HTERT RPE-1 (cell line): Measurements from ENCODE around the gene FNDC3B.

Experiments
- in situ Hi-C: fragments of 300-500 bp; cut with MboI; formaldehyde crosslinking; loops from 4 replicates; pipeline ENCODE4 v1.14.3; 2020; ENCODE audit warnings: low sequenced_read_pairs

FNDC3B gene

GRCh38 chr3:172111163-172111562 is 71.8 kb downstream of the FNDC3B start:
- in situ Hi-C loops: no loop called here

GRCh38 chr3:172112078-172112733 is 72.8 kb downstream of the FNDC3B start:
- in situ Hi-C loops: no loop called here

- in situ Hi-C loops: no loop called here
Observed at GRCh38 chr3:172112734-172113120, 73.3 kb downstream of the FNDC3B start.

DNA sequence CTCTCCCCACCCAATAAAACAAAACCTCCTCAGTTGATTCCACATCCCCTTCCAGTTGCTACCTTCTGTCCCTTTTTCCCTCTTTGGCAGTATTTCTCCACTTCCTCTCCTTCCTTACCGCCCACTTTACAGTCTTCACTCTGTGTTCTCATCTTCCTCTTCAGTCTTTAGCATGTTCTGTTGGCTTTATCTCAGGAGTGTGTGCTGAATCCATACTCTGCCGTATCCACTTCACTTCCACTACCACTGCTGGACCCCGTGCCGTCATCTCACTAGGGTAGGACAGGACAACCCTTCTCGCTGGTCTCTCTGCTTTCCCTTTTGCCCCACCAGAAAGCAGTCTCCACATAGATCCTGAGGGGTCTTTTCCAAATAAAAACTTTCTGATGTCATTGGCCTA is 74.3 kb downstream of the FNDC3B start:
- in situ Hi-C loops: no loop called here

DNA sequence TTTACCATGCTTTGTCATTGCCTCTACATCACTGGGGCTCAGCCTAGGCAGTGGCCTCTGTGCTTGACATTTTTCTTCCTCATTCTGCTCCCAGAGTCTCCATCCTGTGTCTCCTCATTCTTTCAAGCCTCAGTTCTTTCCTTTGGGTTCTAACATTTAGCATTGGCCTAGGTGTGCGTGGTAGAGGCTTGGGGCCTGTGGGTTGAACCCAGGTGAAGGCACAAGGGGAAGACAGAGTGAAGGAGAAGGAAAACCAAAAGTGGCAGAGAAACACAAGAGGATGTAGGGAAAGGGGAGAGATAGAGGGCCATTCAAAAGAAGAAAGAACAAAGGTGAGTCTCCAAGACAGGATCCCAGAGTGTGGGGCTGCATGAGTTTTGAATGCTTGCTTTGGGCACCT is 75.7 kb downstream of the FNDC3B start:
- in situ Hi-C loops: no loop called here

DNA sequence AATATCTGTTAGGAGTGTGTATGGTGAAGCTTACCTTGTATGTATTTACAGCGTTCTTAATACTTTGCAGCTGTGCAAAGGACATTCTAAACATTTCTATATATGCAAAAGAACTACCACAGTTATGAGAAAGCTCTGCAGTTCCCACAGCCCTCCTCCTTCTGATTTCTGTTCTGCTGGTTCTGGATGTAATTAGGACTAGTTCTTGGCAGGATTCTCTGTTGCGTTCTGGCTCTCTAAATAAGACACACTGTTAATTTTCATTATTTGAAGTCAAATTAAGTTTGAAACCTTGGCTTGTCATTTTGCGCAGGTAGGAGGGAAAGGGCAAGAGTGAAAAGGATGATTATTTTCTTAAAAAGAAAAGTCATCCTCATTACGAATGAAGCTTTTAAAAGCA is 76.4 kb downstream of the FNDC3B start:
- in situ Hi-C loops: no loop called here

DNA sequence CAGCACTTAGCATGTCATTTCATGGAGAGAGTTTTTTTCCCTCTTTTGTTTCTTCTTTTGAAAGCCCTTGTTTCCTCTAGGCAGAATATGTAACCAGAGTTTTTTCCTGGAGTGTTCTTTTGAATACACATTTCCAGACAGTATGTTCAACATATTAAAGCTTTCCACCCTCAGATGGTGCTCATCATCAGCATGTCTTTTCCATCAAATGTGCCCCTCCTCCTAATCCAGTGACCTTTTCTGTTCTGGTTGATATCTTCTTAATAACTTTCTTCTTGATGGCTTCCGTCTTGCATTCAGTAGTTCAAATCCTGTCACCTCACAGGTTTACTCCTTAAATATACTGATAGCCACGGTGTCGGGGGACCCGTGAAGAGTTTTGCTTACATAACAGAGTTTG is 78.6 kb downstream of the FNDC3B start:
- in situ Hi-C loops: no loop called here

- in situ Hi-C loops: no loop called here
Observed at GRCh38 chr3:172119266-172119969, 80.0 kb downstream of the FNDC3B start.

DNA sequence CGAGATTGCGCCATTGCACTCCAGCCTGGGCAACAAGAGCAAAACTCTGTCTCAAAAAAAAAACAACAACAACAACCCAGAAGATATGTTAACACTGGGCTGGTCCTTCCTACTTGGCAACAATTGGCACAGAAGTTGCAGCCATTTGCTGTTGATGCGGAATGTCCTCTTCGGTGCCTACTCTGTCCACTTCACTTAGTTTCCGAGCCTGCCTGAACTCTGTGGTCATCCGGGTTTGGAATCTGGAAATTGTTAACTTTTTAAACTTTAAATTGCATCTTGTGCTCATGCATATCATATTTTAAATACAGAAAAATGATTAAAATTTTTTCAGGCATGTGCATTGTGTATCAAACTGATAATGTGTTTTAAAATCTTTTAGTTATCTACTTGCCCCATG is 81.5 kb downstream of the FNDC3B start:
- in situ Hi-C loops: no loop called here

GRCh38 chr3:172121981-172122380 is 82.6 kb downstream of the FNDC3B start:
- in situ Hi-C loops: no loop called here

DNA sequence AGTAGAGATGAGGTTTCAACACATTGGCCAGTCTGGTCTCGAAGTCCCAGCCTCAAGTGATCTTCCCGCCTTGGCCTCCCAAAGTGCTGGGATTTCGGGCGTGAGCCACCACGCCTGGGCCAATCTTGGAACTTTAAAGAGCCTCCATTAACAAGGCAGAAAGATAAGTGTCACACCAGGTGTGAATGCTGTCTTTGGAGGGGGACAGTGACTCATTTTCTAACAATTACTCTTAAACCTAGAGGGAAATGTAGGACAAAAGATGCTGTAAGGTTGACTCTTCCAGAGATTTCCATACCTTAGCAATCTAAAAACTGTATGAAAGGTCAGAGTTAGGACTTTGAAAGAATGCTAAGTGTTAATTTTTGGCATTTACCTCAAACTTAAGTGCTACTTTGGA is 84.9 kb downstream of the FNDC3B start:
- in situ Hi-C loops: no loop called here

- in situ Hi-C loops: no loop called here
Observed at GRCh38 chr3:172125053-172125452, 85.7 kb downstream of the FNDC3B start.

DNA sequence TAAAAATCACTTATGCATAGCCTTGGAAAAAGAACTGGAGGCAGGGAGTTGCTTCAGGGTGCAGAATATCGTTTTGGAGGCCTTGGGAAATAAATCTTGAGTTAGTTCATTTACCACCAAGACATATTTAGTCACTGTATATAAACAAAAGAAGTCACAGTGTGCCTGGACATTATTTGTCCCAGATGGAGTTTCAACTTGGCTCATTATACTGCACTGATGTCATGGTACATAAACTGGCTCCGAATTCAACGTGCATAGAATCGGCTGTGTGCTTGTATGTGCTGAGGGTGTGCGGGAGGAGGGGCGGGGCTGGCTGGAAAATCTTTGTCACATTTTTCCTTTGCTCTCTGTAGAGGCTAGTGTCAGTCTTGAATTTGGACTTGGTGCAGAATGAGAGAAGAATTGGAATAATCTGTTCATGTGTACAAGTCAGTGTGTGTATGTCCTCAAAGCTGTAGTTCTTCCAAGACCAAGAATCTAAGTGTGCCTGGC is 86.6 kb downstream of the FNDC3B start:
- in situ Hi-C loops: no loop called here

DNA sequence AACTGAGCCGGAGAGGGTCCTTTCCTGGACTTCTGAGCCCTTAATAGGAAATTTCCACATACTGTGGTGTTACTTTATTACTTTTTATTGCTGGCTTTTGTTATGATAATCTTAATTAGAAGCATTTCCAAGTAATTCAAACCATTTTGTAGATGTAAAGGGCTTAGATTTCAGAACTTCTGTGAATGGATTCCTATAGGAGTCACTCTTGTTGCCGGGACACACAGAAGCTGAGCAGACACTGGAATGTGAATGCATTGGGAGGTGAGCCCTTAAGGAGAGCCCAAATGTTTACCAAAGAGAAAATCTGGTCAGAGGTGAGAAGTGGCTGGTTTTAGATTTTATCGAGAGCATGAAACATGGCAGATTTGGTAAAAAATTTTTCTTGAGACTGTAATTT is 87.4 kb downstream of the FNDC3B start:
- in situ Hi-C loops: no loop called here

- in situ Hi-C loops: no loop called here
Observed at GRCh38 chr3:172127141-172127540, 87.8 kb downstream of the FNDC3B start.

DNA sequence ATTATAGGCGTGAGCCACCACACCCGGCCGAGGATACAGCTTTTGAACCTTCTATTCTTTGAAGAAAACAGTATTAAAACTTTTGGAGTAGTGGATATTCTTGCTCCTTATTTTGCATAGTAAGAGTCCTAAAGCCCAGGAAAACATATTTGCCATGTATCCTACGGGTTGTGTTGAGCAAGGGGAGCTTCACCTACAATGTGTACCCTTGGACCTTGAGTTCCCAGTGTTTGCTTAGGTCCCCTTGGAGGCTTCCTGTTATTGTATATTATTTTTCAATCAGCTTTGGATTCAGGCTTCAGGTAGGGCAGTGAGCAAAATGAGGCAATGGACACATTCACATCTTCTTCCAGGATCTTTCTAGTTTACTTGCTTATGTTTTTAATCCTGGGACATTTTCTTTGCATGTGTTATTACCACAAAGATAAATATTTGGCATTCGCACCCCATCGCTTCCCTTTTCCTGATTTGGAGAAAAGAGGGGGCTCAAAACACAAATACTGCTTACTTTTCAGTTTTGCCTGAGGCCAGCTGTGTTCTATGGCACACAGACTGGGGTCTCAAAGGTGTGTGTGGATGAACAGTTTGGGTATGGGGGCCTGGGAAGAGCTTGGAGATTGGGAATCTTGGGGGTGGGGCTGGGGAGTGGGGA is 88.7 kb downstream of the FNDC3B start:
- in situ Hi-C loops: no loop called here

- in situ Hi-C loops: no loop called here
Observed at GRCh38 chr3:172128858-172129257, 89.5 kb downstream of the FNDC3B start.

DNA sequence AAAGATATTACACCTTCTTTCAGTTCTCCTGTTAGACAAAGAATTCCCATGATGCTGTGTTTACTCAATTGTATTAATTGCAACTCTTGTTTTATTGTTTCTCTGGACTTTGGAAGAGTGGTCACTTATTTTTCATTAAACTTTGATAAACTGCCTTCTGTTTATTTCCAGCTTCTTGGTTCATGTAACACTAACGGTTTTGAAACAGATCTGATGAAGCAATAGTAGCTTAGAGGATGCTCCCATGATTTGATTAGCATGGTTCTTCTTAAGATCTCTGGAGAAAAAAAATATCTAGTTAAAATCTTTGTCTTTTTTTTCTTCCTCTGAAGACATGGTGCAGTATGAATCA is 90.1 kb downstream of the FNDC3B start:
- in situ Hi-C loops: no loop called here

GRCh38 chr3:172129850-172130716 is 90.7 kb downstream of the FNDC3B start:
- in situ Hi-C loops: no loop called here

GRCh38 chr3:172130717-172131050 is 91.3 kb downstream of the FNDC3B start:
- in situ Hi-C loops: no loop called here

GRCh38 chr3:172131746-172132145 is 92.4 kb downstream of the FNDC3B start:
- in situ Hi-C loops: no loop called here
